PC-3 (cell line): ENCODE results near the gene TENM4. TPM values are rescaled to one million over a fixed set of nuclear protein-coding genes. Genes with fewer than 3 reads are reported as not detected.

Experiments
- ATAC-seq: fragments of 200-7000 bp; cut with Tn5 transposase; 2 replicates; pipeline ENCODE4 v1.9.1; 2020; ENCODE audit warnings: mild to moderate bottlenecking, moderate library complexity
- BruUV-seq: library from RNA; stranded (reverse); fragments of 400-500 nt; replicated peaks from 2 replicates; lab custom pipeline; 2021; lab: Mats Ljungman, UMichigan
- CTCF ChIA-PET: fragments of 300-600 bp; sonication (Branson Sonifier 250); formaldehyde crosslinking; loops from one replicate; lab custom pipeline; 2022; ENCODE audit warnings: antibody characterized with exemption; lab: Charles Lee
- POLR2A ChIA-PET: fragments of 300-600 bp; sonication (Branson Sonifier 250); formaldehyde crosslinking; loops from one replicate; lab custom pipeline; 2022; ENCODE audit warnings: antibody characterized with exemption; ENCODE audit not compliant: unreplicated experiment; lab: Charles Lee
- DNase-seq: peaks from one replicate; pipeline ENCODE4 v3.0.0-alpha.2; 2015
- H2AFZ ChIP-seq: fragments of 300-600 bp; sonication (generic); 2 replicates; pipeline ENCODE4 v1.6.0; 2016; ENCODE audit warnings: antibody characterized with exemption, low read length
- H3F3A ChIP-seq: fragments of 300-600 bp; sonication (generic); one replicate; pipeline ENCODE4 v1.6.0; 2017; ENCODE audit warnings: antibody characterized with exemption, low read length, control low read depth, mild to moderate bottlenecking; ENCODE audit not compliant: unreplicated experiment
- H3K27ac ChIP-seq: fragments of 300-600 bp; sonication (generic); 2 replicates; pipeline ENCODE4 v1.5.1; 2016; ENCODE audit warnings: mild to moderate bottlenecking, low read length
- H3K27me3 ChIP-seq: fragments of 300-600 bp; sonication (generic); 2 replicates; pipeline ENCODE4 v1.6.1; 2016; ENCODE audit warnings: low read length, mixed read lengths
- H3K36me3 ChIP-seq: fragments of 300-600 bp; sonication (generic); 2 replicates; pipeline ENCODE4 v1.6.1; 2016; ENCODE audit warnings: low read depth, mixed run types, low read length, mixed read lengths
- H3K4me1 ChIP-seq: fragments of 300-600 bp; sonication (generic); 2 replicates; pipeline ENCODE4 v1.5.1; 2016; ENCODE audit warnings: low read length; ENCODE audit not compliant: insufficient read depth
- H3K4me2 ChIP-seq: fragments of 300-600 bp; sonication (generic); 2 replicates; pipeline ENCODE4 v1.6.0; 2016; ENCODE audit warnings: low read length
- H3K4me3 ChIP-seq: fragments of 300-600 bp; sonication (generic); 2 replicates; pipeline ENCODE4 v1.5.1; 2016; ENCODE audit warnings: mild to moderate bottlenecking, low read length, mixed read lengths
- H3K79me2 ChIP-seq: fragments of 300-600 bp; sonication (generic); 2 replicates; pipeline ENCODE4 v1.6.1; 2017; ENCODE audit warnings: low read length, mixed read lengths
- H3K9ac ChIP-seq: fragments of 300-600 bp; sonication (generic); 2 replicates; pipeline ENCODE4 v1.6.0; 2016; ENCODE audit warnings: mild to moderate bottlenecking, low read length
- H3K9me2 ChIP-seq: fragments of 300-600 bp; sonication (generic); replicated peaks from 2 replicates; pipeline ENCODE4 v1.6.1; 2016; ENCODE audit warnings: mixed run types, low read length, mixed read lengths
- H3K9me3 ChIP-seq: fragments of 300-600 bp; sonication (generic); 2 replicates; pipeline ENCODE4 v1.6.1; 2016; ENCODE audit warnings: low read length, mixed read lengths
- H4K20me1 ChIP-seq: fragments of 300-600 bp; sonication (generic); 2 replicates; pipeline ENCODE4 v1.6.1; 2016; ENCODE audit warnings: low read length, mixed read lengths
- EZH2 ChIP-seq: fragments of 300-600 bp; sonication (generic); IDR thresholded peaks from one replicate; pipeline ENCODE4 v1.6.1; 2017; ENCODE audit warnings: antibody characterized with exemption, mild to moderate bottlenecking, low read length; ENCODE audit not compliant: unreplicated experiment
- EZH2phosphoT487 ChIP-seq: fragments of 300-600 bp; sonication (generic); IDR thresholded peaks from 2 replicates; pipeline ENCODE4 v1.6.1; 2018; ENCODE audit warnings: mild to moderate bottlenecking, antibody characterized with exemption, low read length, borderline replicate concordance
- intact Hi-C: fragments of 100-400 bp; cut with micrococcal nuclease; formaldehyde crosslinking; loops from 2 replicates; pipeline ENCODE4 v1.9.0; 2023
- total RNA-seq: library from RNA; depleted of rRNA; stranded (reverse); fragments of >200 nt; gene quantifications from 2 replicates; pipeline ENCODE4 v1.2.3, GENCODE V29; 2014
- TF ChIP-seq, protein P1 (sequence below): fragments of 300-600 bp; sonication (generic); conservative IDR thresholded peaks from 2 replicates; pipeline ENCODE4 v1.5.1; 2017; ENCODE audit warnings: antibody characterized with exemption, low read depth, mild to moderate bottlenecking, low read length

Gene TENM4
- total RNA-seq, 1 experiment from 2014 or later = 19.7 TPM

DNA sequence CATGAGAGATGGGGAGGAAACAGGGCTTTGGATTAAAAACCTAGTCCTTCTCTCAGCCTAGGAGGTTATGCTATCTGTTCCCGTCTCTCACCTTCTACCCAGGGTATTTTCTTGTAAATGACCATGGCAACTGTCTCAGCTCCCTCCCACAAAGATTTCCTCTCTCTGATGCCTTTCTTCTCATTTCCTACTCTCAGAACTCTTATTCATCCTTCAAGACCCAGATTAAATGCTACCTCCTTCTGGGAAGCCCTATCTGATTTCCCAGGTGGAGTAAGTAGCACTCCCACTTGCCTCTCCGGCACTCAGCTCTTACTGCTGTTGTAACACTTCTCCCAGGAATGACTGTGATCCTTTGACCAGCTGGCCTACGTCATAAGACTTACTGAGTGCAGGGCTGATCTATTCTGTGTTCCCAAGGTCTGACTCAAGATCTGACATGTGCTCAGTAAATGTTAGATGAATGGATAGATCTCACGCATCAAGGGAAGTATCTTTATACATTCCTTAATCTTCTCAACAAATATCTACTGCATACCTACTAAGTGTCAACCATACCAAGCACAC is 175.0 kb downstream of the TENM4 start:
- DNase-seq = no peak
- Histone ChIP-seq H3K27ac (no peak overlapping the region), H3K4me3 (no peak overlapping the region), H2AFZ (no peak overlapping the region), H3K9me2 (no peaks in the 10 kb centered on the region), H3K9me3 (no peaks in the 10 kb centered on the region), H3K27me3 (peaks cover 58% of the 10 kb centered on the region), H3K79me2 (no peaks in the 10 kb centered on the region), H3K4me1 (no peaks in the 10 kb centered on the region), H3K9ac (no peak overlapping the region), H3K4me2 (no peak overlapping the region), H3K36me3 (no peaks in the 10 kb centered on the region), H4K20me1 (no peaks in the 10 kb centered on the region), H3F3A (no peaks in the 10 kb centered on the region)
- intact Hi-C loops = no loop called here
- TF ChIP-seq EZH2 = no peak
- TF ChIP-seq EZH2phosphoT487 = no peak
- TF ChIP-seq, protein P1, sequence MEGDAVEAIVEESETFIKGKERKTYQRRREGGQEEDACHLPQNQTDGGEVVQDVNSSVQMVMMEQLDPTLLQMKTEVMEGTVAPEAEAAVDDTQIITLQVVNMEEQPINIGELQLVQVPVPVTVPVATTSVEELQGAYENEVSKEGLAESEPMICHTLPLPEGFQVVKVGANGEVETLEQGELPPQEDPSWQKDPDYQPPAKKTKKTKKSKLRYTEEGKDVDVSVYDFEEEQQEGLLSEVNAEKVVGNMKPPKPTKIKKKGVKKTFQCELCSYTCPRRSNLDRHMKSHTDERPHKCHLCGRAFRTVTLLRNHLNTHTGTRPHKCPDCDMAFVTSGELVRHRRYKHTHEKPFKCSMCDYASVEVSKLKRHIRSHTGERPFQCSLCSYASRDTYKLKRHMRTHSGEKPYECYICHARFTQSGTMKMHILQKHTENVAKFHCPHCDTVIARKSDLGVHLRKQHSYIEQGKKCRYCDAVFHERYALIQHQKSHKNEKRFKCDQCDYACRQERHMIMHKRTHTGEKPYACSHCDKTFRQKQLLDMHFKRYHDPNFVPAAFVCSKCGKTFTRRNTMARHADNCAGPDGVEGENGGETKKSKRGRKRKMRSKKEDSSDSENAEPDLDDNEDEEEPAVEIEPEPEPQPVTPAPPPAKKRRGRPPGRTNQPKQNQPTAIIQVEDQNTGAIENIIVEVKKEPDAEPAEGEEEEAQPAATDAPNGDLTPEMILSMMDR = no peak
- BruUV-seq = no TSS peak
- ChIA-PET CTCF (no interaction called here), POLR2A (no interaction called here)
- no peak for ATAC-seq

DNA sequence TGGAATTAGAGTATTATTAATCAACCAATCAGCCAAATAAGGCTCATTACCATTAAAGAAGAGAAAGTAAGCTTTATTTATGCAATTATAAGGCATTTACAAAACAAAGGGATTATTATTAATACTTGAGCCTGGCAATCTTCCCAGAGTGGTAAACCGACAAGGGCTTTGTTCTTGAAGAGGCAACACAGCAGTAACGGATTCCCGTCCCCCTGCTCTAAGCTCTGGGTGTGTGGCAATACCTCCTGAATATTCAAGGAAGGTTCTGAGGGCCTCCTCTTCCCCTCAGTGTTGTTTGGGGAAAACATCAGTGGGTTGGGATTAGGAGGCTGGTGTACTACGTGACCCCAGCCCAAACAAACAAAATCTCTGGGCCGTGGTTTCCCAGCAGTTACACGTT is 176.5 kb downstream of the TENM4 start:
- ATAC-seq = no peak
- Histone ChIP-seq H3K4me2 (no peak overlapping the region), H3K27me3 (peaks cover 68% of the 10 kb centered on the region), H3K36me3 (no peaks in the 10 kb centered on the region), H3K9ac (no peak overlapping the region), H3K4me3 (no peak overlapping the region), H3F3A (no peaks in the 10 kb centered on the region), H3K79me2 (no peaks in the 10 kb centered on the region), H4K20me1 (no peaks in the 10 kb centered on the region), H3K27ac (no peak overlapping the region), H2AFZ (no peak overlapping the region), H3K4me1 (no peaks in the 10 kb centered on the region), H3K9me3 (no peaks in the 10 kb centered on the region), H3K9me2 (no peaks in the 10 kb centered on the region)
- intact Hi-C loops = no loop called here
- DNase-seq = no peak
- POLR2A ChIA-PET = no interaction called here
- TF ChIP-seq, protein P1 = no peak
- no peak for TF ChIP-seq EZH2
- CTCF ChIA-PET = no interaction called here
- no TSS peak for BruUV-seq

DNA sequence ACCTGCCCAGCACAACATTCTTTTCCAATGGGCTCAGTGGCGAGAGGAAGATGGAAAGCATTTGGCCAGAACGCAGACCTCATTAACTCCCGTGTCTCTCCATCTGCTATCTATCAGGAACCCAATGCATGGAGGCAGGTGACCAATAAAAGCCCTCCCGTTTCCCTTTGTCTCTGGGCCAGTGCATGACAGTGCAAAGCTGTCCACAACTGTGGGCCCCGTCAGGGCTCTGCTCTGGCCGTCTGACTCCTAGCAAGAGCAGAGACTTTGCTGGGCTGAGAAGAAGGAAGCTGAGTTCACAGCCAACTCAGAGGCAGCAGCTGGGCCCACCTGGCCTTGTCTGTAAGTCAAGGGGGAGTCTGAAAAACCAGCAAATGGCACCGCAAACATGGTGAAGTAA is 177.8 kb downstream of the TENM4 start:
- intact Hi-C loops = no loop called here
- Histone ChIP-seq H3K79me2 (no peaks in the 10 kb centered on the region), H3K27ac (no peak overlapping the region), H3K27me3 (peaks cover 68% of the 10 kb centered on the region), H3K9me3 (no peaks in the 10 kb centered on the region), H3F3A (no peaks in the 10 kb centered on the region), H3K4me1 (no peaks in the 10 kb centered on the region), H3K36me3 (no peaks in the 10 kb centered on the region), H2AFZ (no peak overlapping the region), H3K9me2 (no peaks in the 10 kb centered on the region), H4K20me1 (no peaks in the 10 kb centered on the region), H3K4me2 (no peak overlapping the region), H3K4me3 (no peak overlapping the region), H3K9ac (no peak overlapping the region)
- BruUV-seq = no TSS peak
- DNase-seq (no peak), ATAC-seq (no peak)
- POLR2A ChIA-PET = no interaction called here
- CTCF ChIA-PET = no interaction called here
- TF ChIP-seq EZH2phosphoT487 (no peak), EZH2 (no peak)
- TF ChIP-seq, protein P1 = no peak
